ENCODE measurements around the gene TNFRSF6B.

TNFRSF6B gene

GRCh38 chr20:63701329-63702035 is 5.0 kb downstream of the TNFRSF6B start:
- no peak overlapping the region for H2AFZ ChIP-seq (ENCODE audit: low read depth, low read length, severe bottlenecking)
- H3K79me2 ChIP-seq (ENCODE audit: insufficient read depth, low read length) = peaks cover 7% of the 10 kb centered on the region
- TF ChIP-seq EZH2phosphoT487 (conservative IDR thresholded peaks at IDR 0.05; ENCODE audit: low read length) (no peak), CTCF (IDR thresholded peaks at IDR 0.05; ENCODE audit: insufficient read depth, low read length, poor library complexity, severe bottlenecking) (no peak)
- H3K4me3 ChIP-seq (ENCODE audit: insufficient read depth, low read length, poor library complexity, severe bottlenecking) = no peak overlapping the region
- H3K9ac ChIP-seq (ENCODE audit: low read length) = no peak overlapping the region
- H3K27me3 ChIP-seq (ENCODE audit: low read length) = no peaks in the 10 kb centered on the region
- no peaks in the 10 kb centered on the region for H3K9me2 ChIP-seq (replicated peaks; ENCODE audit: insufficient read depth, low read length)
- H3K4me2 ChIP-seq (ENCODE audit: low read depth, low read length, poor library complexity, severe bottlenecking) = no peak overlapping the region
- no peak overlapping the region for H3K27ac ChIP-seq (ENCODE audit: low read depth, low read length)
- 0 out of 2 replicates have a peak, but pooled peaks cover 3% of the 10 kb centered on the region for H4K20me1 ChIP-seq (ENCODE audit: low read depth, low read length)
- H3F3A ChIP-seq (ENCODE audit: insufficient read depth) = no peaks in the 10 kb centered on the region
- no peaks in the 10 kb centered on the region for H3K9me3 ChIP-seq (ENCODE audit: insufficient read depth, low read length)
- no peaks in the 10 kb centered on the region for H3K36me3 ChIP-seq (ENCODE audit: low read length)

GRCh38 chr20:63702036-63702665 is 5.7 kb downstream of the TNFRSF6B start:
- H3K9ac ChIP-seq (ENCODE audit: low read length) = no peak overlapping the region
- peaks cover 13% of the 10 kb centered on the region for H3K79me2 ChIP-seq (ENCODE audit: insufficient read depth, low read length)
- no peaks in the 10 kb centered on the region for H3F3A ChIP-seq (ENCODE audit: insufficient read depth)
- TF ChIP-seq CTCF (IDR thresholded peaks at IDR 0.05; ENCODE audit: insufficient read depth, low read length, poor library complexity, severe bottlenecking) = no peak
- no peak for TF ChIP-seq EZH2phosphoT487 (conservative IDR thresholded peaks at IDR 0.05; ENCODE audit: low read length)
- H3K4me3 ChIP-seq (ENCODE audit: insufficient read depth, low read length, poor library complexity, severe bottlenecking) = no peak overlapping the region
- no peaks in the 10 kb centered on the region for H3K9me3 ChIP-seq (ENCODE audit: insufficient read depth, low read length)
- H4K20me1 ChIP-seq (ENCODE audit: low read depth, low read length) = 0 out of 2 replicates have a peak, but pooled peaks cover 4% of the 10 kb centered on the region
- no peaks in the 10 kb centered on the region for H3K27me3 ChIP-seq (ENCODE audit: low read length)
- no peak overlapping the region for H2AFZ ChIP-seq (ENCODE audit: low read depth, low read length, severe bottlenecking)
- H3K36me3 ChIP-seq (ENCODE audit: low read length) = no peaks in the 10 kb centered on the region
- no peaks in the 10 kb centered on the region for H3K9me2 ChIP-seq (replicated peaks; ENCODE audit: insufficient read depth, low read length)
- H3K4me2 ChIP-seq (ENCODE audit: low read depth, low read length, poor library complexity, severe bottlenecking) = no peak overlapping the region
- H3K27ac ChIP-seq (ENCODE audit: low read depth, low read length) = no peak overlapping the region

DNA sequence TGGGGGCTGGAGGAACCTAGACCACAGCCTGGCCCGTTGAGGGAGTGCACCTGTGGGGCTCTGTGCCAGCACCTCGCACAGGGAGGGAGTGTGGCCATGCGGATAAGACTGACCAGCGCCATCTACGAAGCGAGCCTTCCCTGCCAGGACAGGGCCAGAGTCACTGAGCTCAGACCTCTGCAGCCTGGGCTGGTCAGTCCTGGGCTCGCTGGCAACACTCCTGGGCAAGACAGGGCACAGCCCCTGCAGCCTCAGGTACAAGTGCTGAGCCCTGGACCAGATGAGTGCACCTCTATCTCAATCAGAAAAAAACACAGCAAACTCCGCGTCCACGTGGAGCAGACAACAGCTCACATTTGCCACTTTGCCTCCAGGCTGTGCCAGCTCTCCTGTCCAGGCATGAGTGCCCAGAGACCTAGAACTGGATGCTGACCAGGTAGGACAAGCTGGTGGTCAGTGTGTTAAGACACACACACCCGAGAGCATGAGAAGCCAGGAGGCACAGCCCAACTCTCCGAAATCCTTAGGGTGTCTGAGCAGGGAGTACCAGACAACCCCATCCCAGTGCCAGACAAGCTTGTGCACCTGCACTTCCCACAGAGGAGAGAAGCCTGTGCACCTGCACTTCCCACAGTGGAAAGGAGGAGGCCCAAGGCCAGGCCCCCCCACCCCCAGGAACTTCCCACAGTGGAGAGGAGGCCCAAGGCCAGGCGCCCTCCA is 6.5 kb downstream of the TNFRSF6B start:
- Histone ChIP-seq H3K9ac (ENCODE audit: low read length) (no peak overlapping the region), H3K27me3 (ENCODE audit: low read length) (no peaks in the 10 kb centered on the region), H3K4me3 (ENCODE audit: insufficient read depth, low read length, poor library complexity, severe bottlenecking) (no peak overlapping the region), H3K4me2 (ENCODE audit: low read depth, low read length, poor library complexity, severe bottlenecking) (no peak overlapping the region), H2AFZ (ENCODE audit: low read depth, low read length, severe bottlenecking) (no peak overlapping the region), H3K27ac (ENCODE audit: low read depth, low read length) (no peak overlapping the region), H3K9me2 (replicated peaks; ENCODE audit: insufficient read depth, low read length) (no peaks in the 10 kb centered on the region), H3K79me2 (ENCODE audit: insufficient read depth, low read length) (peaks cover 16% of the 10 kb centered on the region), H4K20me1 (ENCODE audit: low read depth, low read length) (0 out of 2 replicates have a peak, but pooled peaks cover 4% of the 10 kb centered on the region), H3K9me3 (ENCODE audit: insufficient read depth, low read length) (no peaks in the 10 kb centered on the region), H3K36me3 (ENCODE audit: low read length) (no peaks in the 10 kb centered on the region), H3F3A (ENCODE audit: insufficient read depth) (no peaks in the 10 kb centered on the region)
- no peak for TF ChIP-seq EZH2phosphoT487 (conservative IDR thresholded peaks at IDR 0.05; ENCODE audit: low read length)
- TF ChIP-seq CTCF (IDR thresholded peaks at IDR 0.05; ENCODE audit: insufficient read depth, low read length, poor library complexity, severe bottlenecking) = no peak

Measured in SU-DHL-6 (cell line).